HG03060 (cell line): Measurements from ENCODE around the gene DPP6.
"Not testable (repeated sequence)": the region's sequence is repeated elsewhere in the genome, so short reads cannot be mapped to it uniquely, and the experiment has no call there.

Experiments used
- ATAC-seq: cut with Tn5 transposase; IDR thresholded peaks from one replicate; pipeline ENCODE4 v1.9.1; 2021; ENCODE audit warnings: low read depth, moderate number of reproducible peaks; ENCODE audit not compliant: unreplicated experiment

The DPP6 gene

GRCh38 chr7:154072395-154073181 lies 20.4 kb downstream of the DPP6 start:
- not testable (repeated sequence) for ATAC-seq

GRCh38 chr7:154078523-154078922 lies 26.3 kb downstream of the DPP6 start:
- not testable (repeated sequence) for ATAC-seq

GRCh38 chr7:154080249-154080648 lies 28.1 kb downstream of the DPP6 start:
- not testable (repeated sequence) for ATAC-seq

GRCh38 chr7:154087037-154087725 lies 35.0 kb downstream of the DPP6 start:
- not testable (repeated sequence) for ATAC-seq

GRCh38 chr7:154092093-154092492 lies 39.9 kb downstream of the DPP6 start:
- ATAC-seq: not testable (repeated sequence)

- not testable (repeated sequence) for ATAC-seq
Observed at GRCh38 chr7:154095201-154095600, 43.0 kb downstream of the DPP6 start.

GRCh38 chr7:154105063-154105462 lies 52.9 kb downstream of the DPP6 start:
- not testable (repeated sequence) for ATAC-seq

GRCh38 chr7:154109615-154110014 lies 57.4 kb downstream of the DPP6 start:
- not testable (repeated sequence) for ATAC-seq

- ATAC-seq: not testable (repeated sequence)
Observed at GRCh38 chr7:154113732-154114351, 61.6 kb downstream of the DPP6 start.

- not testable (repeated sequence) for ATAC-seq
Observed at GRCh38 chr7:154117411-154118390, 65.5 kb downstream of the DPP6 start.

- not testable (repeated sequence) for ATAC-seq
Observed at GRCh38 chr7:154120825-154121224, 68.6 kb downstream of the DPP6 start.

- ATAC-seq: not testable (repeated sequence)
Observed at GRCh38 chr7:154122720-154123119, 70.5 kb downstream of the DPP6 start.

- ATAC-seq: not testable (repeated sequence)
Observed at GRCh38 chr7:154123397-154123796, 71.2 kb downstream of the DPP6 start.

GRCh38 chr7:154129142-154129541 lies 76.9 kb downstream of the DPP6 start:
- not testable (repeated sequence) for ATAC-seq

GRCh38 chr7:154132617-154133016 lies 80.4 kb downstream of the DPP6 start:
- not testable (repeated sequence) for ATAC-seq

GRCh38 chr7:154133703-154134277 lies 81.6 kb downstream of the DPP6 start:
- ATAC-seq: not testable (repeated sequence)

GRCh38 chr7:154134698-154135097 lies 82.5 kb downstream of the DPP6 start:
- ATAC-seq: not testable (repeated sequence)

GRCh38 chr7:154135646-154136045 lies 83.4 kb downstream of the DPP6 start:
- ATAC-seq: not testable (repeated sequence)

GRCh38 chr7:154145922-154146706 lies 93.9 kb downstream of the DPP6 start:
- ATAC-seq: not testable (repeated sequence)
